ENCODE results near the gene RPS5.
"Not testable (repeated sequence)": the region's sequence is repeated elsewhere in the genome, so short reads cannot be mapped to it uniquely, and the experiment has no call there.

The RPS5 gene

DNA sequence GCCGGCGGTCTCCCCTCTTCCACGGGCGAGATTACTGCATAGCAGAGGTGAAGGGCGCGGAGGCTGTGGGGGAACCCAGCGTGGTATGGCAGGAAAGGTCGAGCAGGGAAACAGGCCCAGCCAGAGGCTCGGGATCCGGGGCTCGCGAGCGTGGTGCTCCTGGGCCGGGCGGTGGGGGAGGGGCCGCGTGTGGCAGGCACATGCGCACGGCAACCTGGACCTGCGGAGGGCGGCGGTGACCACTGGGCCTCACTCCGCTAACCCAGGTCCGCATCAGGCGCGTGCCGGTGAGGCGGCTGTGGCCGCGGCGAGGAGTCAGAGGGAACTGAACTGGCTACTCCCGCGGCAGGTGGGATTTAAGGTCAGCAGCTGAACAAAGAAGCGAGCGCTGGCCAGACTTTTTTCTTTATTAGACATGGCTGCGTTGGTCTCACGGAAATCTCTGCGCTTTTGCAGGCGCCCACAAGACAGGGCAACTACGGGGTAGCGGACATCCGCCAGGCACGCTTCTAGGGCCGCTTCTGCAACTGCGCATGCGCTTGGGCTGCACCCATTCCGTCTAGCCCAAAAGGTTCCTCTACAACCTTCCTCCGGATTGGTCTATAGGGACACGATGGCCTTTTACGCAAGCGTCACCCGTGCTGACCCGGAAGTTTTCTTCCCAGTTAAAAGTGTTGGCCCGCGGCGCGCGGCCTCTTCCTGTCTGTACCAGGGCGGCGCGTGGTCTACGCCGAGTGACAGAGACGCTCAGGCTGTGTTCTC lies at the start of gene RPS5:
Gene RPS5 (plus strand): TSS at position 694 of the 762 bp plus-strand sequence. CDS start 869 bp downstream, outside the sequence.
- peak; percentile 95 for DNase-seq

DNA sequence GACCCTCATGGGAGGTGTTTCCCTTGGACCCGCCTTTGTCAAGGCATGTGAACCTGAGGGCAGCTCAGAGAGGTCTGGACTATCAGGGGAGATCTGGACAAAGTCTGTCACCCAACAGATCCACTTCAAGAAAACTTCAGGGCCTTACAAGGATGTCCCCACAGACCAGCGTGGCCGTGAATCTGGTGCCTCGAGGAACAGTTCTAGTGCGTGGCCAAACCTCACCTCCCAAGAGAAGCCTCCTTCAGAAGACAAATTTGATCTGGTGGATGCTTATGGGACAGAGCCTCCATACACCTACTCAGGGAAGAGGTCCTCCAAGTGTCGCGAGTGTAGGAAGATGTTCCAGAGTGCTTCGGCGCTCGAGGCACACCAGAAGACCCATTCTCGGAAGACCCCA lies 48.7 kb upstream of the RPS5 start:
- no peak for DNase-seq

DNA sequence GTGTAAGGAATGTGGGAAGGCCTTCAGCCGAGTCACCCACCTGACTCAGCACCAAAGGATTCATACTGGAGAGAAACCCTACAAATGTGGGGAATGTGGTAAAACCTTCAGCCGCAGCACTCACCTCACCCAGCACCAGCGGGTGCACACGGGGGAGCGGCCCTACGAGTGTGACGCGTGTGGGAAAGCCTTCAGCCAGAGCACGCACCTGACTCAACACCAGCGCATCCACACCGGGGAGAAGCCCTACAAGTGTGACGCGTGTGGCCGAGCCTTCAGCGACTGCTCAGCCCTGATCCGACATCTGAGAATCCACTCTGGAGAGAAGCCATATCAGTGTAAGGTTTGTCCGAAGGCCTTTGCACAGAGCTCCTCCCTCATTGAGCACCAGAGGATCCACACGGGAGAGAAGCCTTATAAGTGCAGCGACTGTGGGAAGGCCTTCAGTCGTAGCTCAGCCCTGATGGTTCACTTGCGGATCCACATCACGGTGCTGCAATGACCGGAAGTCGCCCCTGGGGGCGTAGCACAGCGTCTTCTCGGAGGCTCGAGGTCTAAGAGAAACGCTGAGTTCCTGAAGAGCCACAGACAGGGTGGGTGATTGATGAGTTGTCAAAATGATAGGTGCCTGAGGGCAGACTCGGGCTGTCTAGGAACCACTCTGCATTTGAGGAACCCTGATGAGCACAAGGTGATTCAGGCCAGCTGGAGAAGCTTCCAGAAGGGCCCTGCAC lies 48.1 kb upstream of the RPS5 start:
- no peak for DNase-seq

DNA sequence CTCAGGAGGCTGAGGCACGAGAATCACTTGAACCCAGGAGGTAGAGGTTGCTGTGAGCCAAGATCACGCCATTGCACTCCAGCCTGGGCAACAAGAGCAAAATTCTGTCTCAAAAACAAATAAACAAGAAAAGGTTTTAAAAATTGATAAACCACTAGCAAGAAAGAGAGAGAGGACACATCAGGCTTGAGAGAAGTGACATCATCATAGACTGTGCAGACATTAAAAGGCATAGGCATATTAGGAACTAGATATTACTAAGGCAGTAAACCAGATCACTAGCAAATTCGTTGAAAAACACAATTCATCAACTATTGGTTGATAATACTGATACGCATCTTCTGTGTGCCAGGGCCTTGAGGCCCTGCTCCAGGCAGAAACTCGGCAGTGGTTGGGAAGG lies 41.5 kb upstream of the RPS5 start:
- no peak for DNase-seq

DNA sequence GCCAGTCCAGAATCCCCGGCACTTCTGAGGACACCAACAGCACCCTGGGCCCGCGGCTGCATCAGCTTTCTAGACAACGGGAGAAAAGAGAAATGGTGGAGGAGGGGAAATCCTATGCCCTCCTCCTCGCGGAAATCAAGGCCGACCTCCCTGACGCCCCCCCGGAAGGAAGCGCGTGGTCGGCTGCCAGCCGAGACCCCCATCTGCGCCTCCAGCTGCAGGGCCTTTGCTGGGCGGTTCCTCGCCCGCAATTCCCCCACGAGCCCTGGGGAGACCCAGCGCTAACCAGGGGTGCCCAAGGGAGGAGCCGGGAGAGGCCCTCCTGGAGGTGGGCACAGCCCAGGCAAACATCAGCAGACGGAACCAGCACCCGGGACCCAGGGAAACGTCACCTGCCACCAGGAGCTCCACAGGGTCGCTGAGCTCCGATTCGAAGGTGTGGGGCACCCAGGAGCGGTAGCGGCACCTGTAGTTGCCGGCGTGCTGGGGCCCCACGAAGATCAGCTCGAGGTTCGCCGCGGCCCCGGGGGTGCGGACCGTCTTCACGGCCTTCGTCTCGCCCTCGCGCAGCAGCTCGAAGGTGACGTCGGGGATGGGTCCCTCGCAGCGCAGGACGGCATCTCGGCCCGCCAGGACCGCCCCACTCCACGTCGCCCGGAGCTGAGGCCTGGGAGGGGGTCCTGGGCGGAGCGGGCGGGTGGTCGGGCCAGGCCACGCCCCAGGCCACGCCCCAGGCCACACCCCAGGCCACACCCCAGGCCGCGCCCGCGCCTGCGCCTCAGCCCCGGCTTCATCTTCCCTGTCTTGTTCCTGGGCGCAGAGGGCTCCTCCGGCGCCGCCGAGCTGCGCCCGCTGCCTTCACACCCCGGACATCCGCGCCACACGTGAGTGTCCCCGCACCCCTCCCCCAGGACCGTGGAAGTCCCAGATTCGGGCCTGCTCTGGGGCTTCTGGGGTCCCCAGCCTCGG lies 39.8 kb upstream of the RPS5 start:
- DNase-seq = peak; percentile 44

DNA sequence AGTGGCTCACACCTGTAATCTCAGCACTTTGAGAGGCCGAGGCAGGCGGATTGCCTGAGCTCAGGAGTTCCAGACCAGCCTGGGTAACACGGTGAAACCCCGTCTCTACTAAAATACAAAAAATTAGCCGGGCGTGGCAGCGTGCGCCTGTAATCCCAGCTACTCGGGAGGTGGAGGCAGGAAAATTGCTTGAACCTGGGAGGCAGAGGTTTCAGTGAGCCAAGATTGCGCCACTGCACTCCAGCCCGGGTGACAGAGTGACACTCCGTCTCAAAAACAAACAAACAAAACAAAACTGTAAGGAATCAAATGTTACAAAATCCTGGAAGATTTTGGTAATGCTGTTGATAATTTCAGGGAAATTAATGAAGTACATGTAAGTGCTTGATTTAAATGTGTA lies 39.0 kb upstream of the RPS5 start:
- not testable (repeated sequence) for DNase-seq

DNA sequence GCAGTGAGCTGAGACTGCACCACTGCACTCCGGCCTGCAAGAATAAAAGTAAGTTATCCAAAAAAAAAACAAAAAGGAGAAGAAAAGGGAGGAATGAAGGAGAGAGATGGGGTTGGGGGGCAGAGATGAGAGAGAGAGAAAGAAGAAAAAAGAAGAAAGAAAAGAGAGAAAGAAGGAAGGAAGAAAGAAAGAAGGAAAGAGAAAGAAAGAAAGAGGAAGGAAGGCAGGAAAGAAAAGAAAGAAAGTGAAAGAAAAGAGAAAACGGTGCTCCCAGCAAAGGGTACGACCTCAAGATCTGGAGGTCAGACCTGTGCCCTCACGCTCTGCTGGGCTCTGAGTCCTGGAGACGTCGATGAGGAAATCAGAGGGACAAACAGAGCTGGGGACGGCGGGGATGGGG lies 37.5 kb upstream of the RPS5 start:
- DNase-seq = no peak

DNA sequence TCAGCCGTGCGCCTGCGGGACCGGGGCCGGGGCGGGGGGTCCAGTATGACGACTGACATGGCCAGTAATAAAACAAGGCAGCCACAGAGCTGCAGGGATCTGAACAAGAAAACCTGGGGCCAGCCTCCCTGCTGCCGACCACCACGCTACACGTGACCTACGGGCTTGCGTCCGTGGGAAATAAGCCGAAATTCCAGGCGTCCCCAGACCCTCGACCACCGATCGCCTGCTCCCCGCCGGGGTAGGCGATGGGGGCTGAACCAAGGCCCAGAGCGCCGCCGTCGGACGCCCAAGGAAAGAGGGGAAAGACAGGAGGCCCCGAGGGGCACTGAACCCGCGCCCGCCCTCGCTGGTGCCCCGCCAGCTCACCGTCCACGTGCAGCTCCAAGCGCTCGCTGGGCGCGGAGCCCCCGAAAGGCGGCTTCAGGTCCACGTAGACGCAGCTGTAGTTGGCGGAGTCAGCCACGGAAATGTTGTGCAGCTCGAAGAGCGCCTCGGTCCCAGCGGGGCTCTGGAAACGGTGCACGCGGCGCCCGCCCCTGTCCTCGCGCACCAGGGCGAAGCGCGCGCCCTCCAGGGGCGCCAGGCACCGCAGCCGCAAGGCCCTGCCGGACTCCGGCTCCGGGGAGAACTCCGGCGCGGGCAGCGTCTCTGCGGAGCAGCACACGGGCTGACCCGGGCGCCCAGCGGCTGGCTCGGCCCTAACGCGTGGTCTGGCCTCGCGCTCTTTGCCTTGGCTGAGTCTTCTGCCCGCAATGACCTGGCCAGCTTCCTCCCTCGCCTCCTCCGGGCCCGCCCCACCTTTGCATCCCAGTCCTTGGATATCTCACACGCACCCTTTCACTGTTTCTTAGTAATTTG lies 36.8 kb upstream of the RPS5 start:
- no peak for DNase-seq

DNA sequence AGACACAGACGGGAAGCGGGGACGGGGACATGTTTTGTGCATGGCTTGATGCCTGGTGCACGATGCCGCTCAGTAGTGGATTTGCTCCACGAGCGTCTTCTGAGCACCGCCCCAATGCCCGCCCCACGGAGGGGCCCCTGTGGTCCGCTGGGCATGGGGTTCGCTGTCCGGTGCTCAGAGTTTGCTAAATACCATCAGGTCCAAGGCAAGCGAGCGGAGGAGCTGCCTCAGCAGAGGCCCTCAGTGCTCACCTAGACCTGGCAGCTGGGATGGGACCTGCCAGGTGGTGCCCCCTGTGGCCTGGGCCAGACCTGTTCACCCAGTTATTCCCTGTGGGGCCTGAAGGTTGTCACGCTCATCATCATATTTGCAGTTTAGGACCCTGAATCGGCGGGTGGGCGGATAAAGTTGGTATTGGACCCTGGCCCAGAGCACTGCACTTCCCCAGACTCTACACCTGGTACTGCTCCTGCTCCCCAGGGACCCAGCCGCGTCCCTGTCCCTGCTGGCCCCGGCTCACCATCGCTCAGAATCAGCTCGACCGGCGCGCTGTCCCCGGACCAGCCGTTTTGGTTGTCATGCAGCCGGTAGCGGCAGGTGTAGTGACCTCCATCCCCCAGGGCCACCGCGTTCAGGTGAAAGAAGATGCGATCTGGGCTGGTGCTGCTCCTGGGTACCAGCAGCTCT lies 36.1 kb upstream of the RPS5 start:
- DNase-seq = no peak

DNA sequence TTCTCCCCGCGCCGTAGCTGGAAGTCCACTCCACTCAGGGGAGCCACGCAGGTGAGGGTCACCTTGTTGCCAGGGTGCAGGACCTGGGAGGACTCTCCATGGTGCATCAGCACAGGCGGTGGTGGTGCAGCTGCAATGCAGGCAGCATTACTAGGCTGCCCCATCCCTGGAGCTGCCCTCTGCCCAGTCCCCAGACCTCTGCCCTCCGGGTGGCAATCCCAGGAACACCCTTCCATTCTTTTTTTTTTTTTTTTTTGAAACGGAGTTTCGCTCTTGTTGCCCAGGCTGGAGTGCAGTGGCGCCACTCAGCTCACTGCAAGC lies 35.6 kb upstream of the RPS5 start:
- no peak for DNase-seq

DNA sequence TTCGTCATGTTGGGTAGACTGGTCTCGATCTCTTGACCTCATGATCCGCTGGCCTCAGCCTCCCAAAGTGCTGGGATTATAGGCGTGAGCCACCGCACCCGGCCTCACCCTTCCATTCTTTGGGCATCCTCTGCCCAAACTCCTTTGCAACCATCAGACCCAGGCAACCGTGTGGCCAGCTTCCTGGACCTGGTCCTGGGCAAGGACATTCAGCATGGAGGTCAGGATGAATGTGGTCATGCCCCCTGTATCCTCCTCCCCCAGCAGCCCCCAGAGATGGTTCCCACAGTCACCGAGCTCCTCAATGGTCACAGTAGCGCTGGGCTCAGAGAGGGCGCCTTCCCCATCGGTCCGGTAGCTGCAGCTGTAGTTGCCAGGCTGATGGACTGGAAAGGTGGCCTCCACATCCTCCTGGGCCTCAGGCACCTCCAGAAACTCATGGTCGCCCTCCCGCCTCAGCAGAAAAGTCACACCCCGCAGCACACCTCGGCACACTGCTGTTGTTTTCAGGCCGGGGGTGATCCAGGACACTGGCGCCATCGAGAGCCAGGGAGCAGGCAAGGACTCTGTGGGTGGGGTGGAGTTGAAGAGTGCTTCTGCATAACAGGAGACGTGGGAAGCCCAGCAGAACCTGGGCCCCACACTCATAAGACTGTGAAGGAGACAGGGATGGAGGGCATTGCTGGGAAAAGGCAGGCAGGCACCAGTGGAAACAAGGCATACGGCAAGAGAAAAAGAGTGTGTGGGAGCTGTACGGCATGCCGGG lies 34.9 kb upstream of the RPS5 start:
- no peak for DNase-seq

DNA sequence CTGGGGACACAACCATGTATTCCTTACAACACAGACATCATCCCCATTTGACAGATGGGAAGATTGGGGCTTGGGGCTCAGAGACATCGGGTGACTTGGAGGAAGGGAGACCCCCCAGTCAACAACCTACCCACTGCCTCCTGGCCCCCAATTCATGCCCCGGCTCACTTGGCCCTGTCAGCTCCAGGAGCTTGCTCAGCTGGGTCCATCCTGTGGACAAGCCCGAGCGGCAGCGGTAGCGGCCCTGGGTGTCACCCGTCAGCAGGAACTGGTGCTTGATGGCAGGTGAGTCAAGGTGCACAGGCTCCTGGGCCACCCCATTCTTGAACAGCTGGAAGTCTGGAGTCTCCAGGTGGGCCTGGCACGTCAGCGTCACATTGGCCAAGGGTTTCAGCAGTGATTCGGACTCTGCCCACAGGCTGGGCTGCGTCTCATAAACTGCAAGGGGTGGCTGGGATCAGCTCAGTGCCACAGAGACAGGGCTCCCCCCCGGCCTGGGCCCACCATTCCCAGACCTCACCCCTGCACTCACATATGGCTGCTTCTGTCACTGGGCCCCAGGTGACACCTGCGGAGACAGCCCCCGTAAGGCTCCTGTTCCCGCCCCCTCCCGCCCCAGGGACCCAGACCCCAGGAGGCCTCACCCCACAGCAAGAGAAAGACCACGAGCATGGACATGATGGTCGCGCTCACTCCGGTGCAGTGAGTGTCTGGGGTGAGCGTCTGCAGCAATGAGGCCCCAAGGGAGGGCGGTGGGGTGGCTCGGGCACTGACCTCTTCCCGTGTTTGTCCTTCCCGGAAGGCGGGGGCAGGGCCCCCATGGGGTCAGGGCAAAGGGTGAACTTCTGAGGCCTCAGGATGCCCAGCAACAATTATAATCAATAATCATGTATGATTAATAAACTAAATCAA lies 34.1 kb upstream of the RPS5 start, which contains the start of gene A1BG:
Gene A1BG (minus strand): TSS at position 733 of the 912 bp plus-strand sequence. CDS start 55 bp downstream, at position 678.
- no peak for DNase-seq

DNA sequence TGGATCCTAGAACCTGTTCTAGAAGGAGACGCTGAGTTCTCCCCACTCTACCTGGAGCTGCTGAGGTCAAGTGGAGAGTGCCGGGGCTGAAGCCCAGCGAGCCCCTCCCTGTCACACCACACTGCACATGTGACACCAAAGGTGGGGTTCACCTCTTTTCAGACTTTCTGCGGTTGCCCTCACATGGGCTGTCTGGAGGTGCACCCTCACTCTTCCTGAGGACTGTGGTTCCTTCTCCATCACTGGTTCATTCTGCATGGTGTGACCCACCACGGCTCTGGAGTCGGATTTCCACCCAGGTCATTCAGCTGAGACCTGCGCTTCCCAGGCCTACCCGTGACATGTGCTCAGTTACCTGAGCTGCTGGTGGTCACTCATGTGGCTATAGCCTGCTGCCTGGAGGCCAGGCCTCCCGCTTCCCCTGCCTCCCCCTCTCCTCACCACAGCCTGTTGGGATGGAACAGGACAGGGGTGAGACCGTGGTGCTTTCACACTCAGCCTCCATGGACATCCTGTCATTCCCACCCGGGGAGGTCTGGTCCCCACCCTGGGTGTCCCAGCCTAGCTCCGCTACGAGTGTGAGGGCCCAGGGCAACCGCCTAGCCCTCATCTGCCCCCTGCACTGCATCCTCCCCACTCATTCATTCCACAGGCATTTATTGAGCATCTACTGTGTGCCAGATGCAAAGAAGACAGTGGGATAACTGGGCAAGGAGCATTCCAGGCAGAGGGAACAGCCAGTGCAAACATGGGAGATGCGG lies 33.2 kb upstream of the RPS5 start:
- no peak for DNase-seq

DNA sequence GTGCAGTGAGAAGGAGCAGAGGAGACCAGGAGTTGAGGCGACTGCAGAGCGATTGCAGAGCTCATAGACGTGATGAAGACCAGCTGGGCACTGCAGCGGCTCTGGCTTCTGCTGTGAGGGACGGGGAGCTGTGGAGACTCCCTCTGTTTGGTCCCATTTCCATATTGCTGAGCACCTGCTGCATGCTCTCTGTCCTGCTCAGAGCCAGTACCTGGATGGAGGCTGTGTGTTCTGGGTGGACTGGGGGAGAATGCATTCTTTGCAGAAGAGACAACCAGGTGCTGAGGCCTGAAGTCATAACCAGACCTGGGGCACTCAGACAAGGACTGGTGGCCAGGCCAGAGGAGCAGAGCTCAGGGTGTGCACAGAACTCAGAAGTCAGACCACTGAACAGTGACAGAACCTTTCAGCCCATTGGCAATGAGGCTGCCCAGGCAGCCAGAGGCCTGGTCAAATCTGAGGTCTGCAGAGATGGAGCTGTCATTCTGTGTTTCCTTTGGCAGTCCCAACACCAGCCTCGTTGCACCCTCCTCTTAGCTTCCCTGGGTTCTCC lies 32.5 kb upstream of the RPS5 start:
- no peak for DNase-seq

DNA sequence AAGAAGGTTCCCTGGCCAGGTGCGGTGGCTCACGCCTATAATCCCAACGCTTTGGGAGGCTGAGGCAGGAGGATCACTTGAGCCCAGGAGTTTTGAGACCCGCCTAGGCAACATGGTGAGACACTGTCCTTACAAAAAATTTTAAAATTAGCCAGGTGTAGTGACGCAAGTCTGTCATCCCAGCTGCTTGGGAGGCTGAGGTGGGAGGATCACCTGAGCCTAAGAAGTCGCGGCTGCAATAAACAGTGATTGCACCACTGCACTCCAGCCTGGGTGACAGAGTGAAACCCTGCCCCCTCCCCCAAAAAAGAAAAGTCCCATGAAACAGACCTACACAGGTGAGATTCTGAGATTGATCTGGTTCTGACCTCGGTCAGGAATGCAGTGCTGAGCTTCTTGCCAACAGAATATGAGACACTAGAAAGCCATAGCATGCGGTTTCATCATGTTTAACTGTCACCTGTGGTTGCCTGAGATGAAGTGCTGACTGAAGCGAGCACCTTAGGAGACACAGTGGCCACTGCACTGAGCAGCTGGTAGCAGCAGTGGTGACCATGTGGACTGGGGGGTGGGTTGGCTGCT lies 31.8 kb upstream of the RPS5 start:
- no peak for DNase-seq

DNA sequence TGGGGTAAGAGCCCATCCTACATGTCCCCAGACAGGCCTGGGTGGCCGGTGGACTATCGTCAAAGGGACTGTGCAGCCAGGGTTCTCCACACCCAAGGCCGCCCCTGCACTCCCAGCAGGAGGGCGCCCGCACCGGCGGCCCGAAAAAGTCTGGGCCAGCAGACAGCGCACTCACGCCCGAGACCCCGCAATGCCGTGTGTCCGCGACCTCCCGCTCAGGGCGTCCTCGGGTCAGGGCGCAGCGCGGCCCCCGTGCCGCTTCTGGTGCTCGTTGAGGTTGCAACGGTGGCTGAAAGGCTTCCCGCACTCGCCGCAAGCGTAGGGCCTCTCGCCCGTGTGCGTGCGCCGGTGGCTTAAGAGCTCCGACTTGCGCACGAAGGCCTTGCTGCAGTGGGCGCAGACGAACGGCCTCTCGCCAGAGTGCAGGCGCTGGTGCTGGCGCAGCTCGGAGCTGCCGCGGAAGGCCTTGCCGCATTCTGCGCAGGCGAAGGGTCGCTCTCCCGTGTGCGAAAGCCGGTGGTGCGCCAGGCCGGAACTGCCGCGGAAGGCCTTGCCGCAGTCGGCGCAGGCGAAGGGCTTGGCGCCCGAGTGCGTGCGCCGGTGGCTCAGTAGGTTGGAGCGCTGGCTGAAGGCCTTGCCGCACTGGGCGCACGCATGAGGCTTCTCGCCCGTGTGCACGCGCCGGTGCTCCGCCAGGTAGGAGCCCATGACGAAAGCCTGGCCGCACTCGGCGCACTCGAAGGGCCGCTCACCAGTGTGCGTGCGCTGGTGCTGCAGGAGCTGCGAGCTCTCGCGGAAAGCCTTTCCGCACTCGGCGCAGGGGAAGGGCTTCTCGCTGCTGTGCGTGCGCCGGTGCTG lies 30.9 kb upstream of the RPS5 start:
- no peak for DNase-seq

DNA sequence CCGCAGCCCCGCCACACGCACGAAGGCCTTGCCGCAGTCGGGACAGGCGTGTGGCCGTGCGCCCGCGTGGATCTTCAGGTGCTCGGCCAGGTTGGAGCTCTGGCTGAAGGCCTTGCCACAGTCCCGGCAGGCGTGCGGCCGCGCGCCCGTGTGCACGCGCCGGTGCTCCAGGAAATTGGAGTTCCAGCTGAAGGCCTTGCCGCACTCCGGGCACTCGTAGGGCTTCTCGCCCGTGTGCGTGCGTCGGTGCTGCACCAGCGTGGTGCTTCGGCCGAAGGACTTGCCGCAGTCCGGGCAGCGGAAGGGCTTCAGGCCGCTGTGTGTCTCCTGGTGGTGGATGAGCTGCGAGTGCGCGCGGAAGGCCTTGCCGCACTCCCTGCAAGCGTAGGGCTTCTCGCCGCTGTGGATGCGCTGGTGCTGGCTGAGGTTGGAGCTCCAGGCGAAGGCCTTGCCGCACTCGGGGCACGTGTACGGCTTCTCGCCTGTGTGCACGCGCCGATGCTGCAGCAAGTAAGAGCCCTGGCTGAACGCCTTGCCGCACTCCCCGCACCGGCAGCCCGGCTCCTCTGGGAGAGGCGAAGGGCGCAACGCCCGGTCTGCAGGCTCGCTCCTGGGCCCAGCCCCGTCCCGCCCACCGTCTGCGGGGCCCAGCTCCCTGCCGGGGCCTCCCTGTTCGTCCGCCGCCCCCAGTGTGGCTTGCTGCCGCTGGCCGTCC lies 30.1 kb upstream of the RPS5 start:
- no peak for DNase-seq
